ENCODE results near the gene CDA. TPM values are rescaled to one million over a fixed set of nuclear protein-coding genes. Genes with fewer than 3 reads are reported as not detected.

CDA gene
- total and polyA plus RNA-seq, 2 of the 8 experiments (the other 6 are each of a cell fraction or from before 2014, with no cell fraction given), result 4.4 to 11.3 TPM

GRCh38 chr1:20569523-20570098 lies 19.3 kb upstream of the CDA start:
- Histone ChIP-seq H3K56ac (replicated peaks; ENCODE audit: insufficient read length, low read depth, low read length) (no peak overlapping the region), H3K4me3 (ENCODE audit: extremely low read depth in 1 of 4, insufficient read depth in 2 of 4, low read depth in 3 of 4, low read length in 4 of 4) (no peak overlapping the region), H2BK120ac (replicated peaks; ENCODE audit: low read depth, low read length) (no peak overlapping the region), H3K27ac (ENCODE audit: low read depth, low read length) (no peak overlapping the region), H4K91ac (replicated peaks; ENCODE audit: insufficient read length, low read length) (no peak overlapping the region), H3K27me3 (replicated peaks in 1 of 4; ENCODE audit: control insufficient read depth in 3 of 4, extremely low read depth in 1 of 4, insufficient read depth in 3 of 4, low read length in 3 of 4) (peaks cover 0 to 9% (median 0%) of the 10 kb centered on the region in 4 experiments; a peak in 1 of 7 replicates), H2BK15ac (ENCODE audit: low read length) (no peak overlapping the region), H3K4ac (replicated peaks; ENCODE audit: insufficient read length, low read depth, low read length) (no peak overlapping the region), H2AK5ac (ENCODE audit: low read depth, low read length) (no peak overlapping the region), H3K14ac (ENCODE audit: insufficient read length) (no peak overlapping the region), H4K20me1 (replicated peaks in 1 of 2; ENCODE audit: control insufficient read depth in 1 of 2, insufficient read depth in 2 of 2, low read length in 2 of 2) (no peaks in the 10 kb centered on the region), H3K79me1 (ENCODE audit: low read depth, low read length) (no peaks in the 10 kb centered on the region), H3K9me3 (ENCODE audit: insufficient read depth in 2 of 2, low read depth in 1 of 2, low read length in 1 of 2) (peaks cover 3 to 4% of the 10 kb centered on the region in 2 experiments; a peak in 1 of 4 replicates), H2BK20ac (ENCODE audit: low read length) (no peak overlapping the region), H3K23me2 (ENCODE audit: low read depth, low read length) (no peaks in the 10 kb centered on the region), H2BK5ac (ENCODE audit: low read depth, low read length) (no peak overlapping the region), H3K9ac (replicated peaks in 1 of 4; ENCODE audit: extremely low read depth in 1 of 4, low read depth in 3 of 4, low read length in 3 of 4) (no peak overlapping the region), H3K18ac (ENCODE audit: extremely low read depth, low read length) (no peak overlapping the region), H3K4me1 (replicated peaks in 1 of 4; ENCODE audit: control insufficient read depth in 3 of 4, insufficient read depth in 4 of 4, low read length in 3 of 4) (no peaks in the 10 kb centered on the region), H2BK12ac (ENCODE audit: low read depth, low read length) (no peak overlapping the region), H3K4me2 (ENCODE audit: insufficient read depth in 1 of 2, low read depth in 2 of 2, low read length in 2 of 2) (no peak overlapping the region), H2AFZ (ENCODE audit: low read length) (no peak overlapping the region), H4K5ac (ENCODE audit: insufficient read length, low read depth, low read length) (no peak overlapping the region), H3K23ac (ENCODE audit: insufficient read length) (no peak overlapping the region), H3K36me3 (ENCODE audit: control insufficient read depth in 2 of 4, insufficient read depth in 4 of 4, low read length in 3 of 4) (no peaks in the 10 kb centered on the region), H3K79me2 (ENCODE audit: control insufficient read depth in 1 of 2, insufficient read depth in 2 of 2, low read length in 2 of 2) (no peaks in the 10 kb centered on the region), H4K8ac (ENCODE audit: extremely low read depth, insufficient read depth, low read length) (no peak overlapping the region)
- ChIA-PET CTCF (ENCODE audit: partially characterized antibody) (interaction anchor here (1.0 to 2.5 kb wide), 2 partner anchors 64 to 70 kb away, joined by 4 to 13 read pairs; no protein-coding TSS in a partner anchor), POLR2A (ENCODE audit: partially characterized antibody) (no interaction called here)
- no peak for DNase-seq (ENCODE audit: low read depth in 1 of 2, low spot score in 2 of 2)
- FAIRE-seq, result no peak
- 87% methylated on average over 4 of the region's 4 CpGs; no CpG with 5 or more reads in 1 of the 2 experiments for WGBS, 2 experiments (ENCODE audit: extremely low coverage in 1 of 2, insufficient coverage in 1 of 2, insufficient read length in 1 of 2, insufficient replicate concordance in 2 of 2, low coverage in 1 of 2, low lambda C conversion rate in 2 of 2, missing lambda C conversion rate in 1 of 2)
- TF ChIP-seq BACH1 (IDR thresholded peaks at IDR 0.05; ENCODE audit: low read length) (no peak), PHF8 (conservative IDR thresholded peaks at IDR 0.05; ENCODE audit: low read depth, low read length) (no peak), BCL11A (IDR thresholded peaks at IDR 0.05; ENCODE audit: low read depth in 2 of 2, low read length in 2 of 2) (no peak), TEAD4 (IDR thresholded peaks at IDR 0.05; ENCODE audit: low read depth, low read length) (no peak), SP2 (IDR thresholded peaks at IDR 0.05; ENCODE audit: low read length) (no peak), RNF2 (IDR thresholded peaks at IDR 0.05; ENCODE audit: borderline replicate concordance, low read depth, low read length, missing control alignments, poor library complexity, severe bottlenecking) (no peak), ZNF274 (IDR thresholded peaks at IDR 0.05; ENCODE audit: borderline replicate concordance, extremely low read depth, low read length) (no peak), HDAC2 (IDR thresholded peaks at IDR 0.05; ENCODE audit: borderline replicate concordance in 1 of 2, low read depth in 2 of 2, low read length in 2 of 2) (no peak), KDM4A (IDR thresholded peaks at IDR 0.05; ENCODE audit: low read depth, low read length, severe bottlenecking) (no peak), SIRT6 (IDR thresholded peaks at IDR 0.05; ENCODE audit: low read length) (no peak)
- TF ChIP-seq, protein P1, sequence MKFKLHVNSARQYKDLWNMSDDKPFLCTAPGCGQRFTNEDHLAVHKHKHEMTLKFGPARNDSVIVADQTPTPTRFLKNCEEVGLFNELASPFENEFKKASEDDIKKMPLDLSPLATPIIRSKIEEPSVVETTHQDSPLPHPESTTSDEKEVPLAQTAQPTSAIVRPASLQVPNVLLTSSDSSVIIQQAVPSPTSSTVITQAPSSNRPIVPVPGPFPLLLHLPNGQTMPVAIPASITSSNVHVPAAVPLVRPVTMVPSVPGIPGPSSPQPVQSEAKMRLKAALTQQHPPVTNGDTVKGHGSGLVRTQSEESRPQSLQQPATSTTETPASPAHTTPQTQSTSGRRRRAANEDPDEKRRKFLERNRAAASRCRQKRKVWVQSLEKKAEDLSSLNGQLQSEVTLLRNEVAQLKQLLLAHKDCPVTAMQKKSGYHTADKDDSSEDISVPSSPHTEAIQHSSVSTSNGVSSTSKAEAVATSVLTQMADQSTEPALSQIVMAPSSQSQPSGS (IDR thresholded peaks at IDR 0.05; ENCODE audit: low read length), result no peak

Measured in H1 (cell line).